Right atrium auricular region (tissue), 2 donors: ENCODE results near the gene GRAPL. TPM values are rescaled to one million over a fixed set of nuclear protein-coding genes. Genes with fewer than 3 reads are reported as not detected.
"Not testable (repeated sequence)": the region's sequence is repeated elsewhere in the genome, so short reads cannot be mapped to it uniquely, and the experiment has no call there.

ENCODE experiments used
- DNase-seq: peaks from one replicate; pipeline ENCODE4 v3.0.0-alpha.2; 2019; ENCODE audit warnings: low spot score
- H3K27ac ChIP-seq, 2 donors: fragments of 200-600 bp; sonication (generic); 1 replicate in 1 of 2; 2 replicates in 1 of 2; pipeline ENCODE4 v1.5.1; 2016 to 2019
- H3K27me3 ChIP-seq, 2 donors: fragments of 200-600 bp; sonication (generic); one replicate each; pipeline versions ENCODE4 v1.5.1 to v1.6.0; 2017 to 2019
- H3K36me3 ChIP-seq: fragments of 200-600 bp; sonication (generic); one replicate; pipeline ENCODE4 v1.5.1; 2016
- H3K4me1 ChIP-seq, 2 donors: fragments of 200-600 bp; sonication (generic); one replicate each; pipeline versions ENCODE4 v1.5.1 to v1.6.0; 2017 to 2019
- H3K4me3 ChIP-seq, 2 donors: fragments of 200-600 bp; sonication (generic); 1 replicate in 1 of 2; 2 replicates in 1 of 2; pipeline ENCODE4 v1.5.1; 2017 to 2019; ENCODE audit warnings: mild to moderate bottlenecking in 1 of 2, moderate library complexity in 1 of 2
- H3K9me3 ChIP-seq, 2 donors: fragments of 200-600 bp; sonication (generic); one replicate each; pipeline ENCODE4 v1.5.1; 2019
- total RNA-seq, 2 donors: library from RNA; depleted of rRNA; stranded (reverse); fragments of >200 nt; gene quantifications; one replicate each; pipeline ENCODE4 v1.1.0, GENCODE V29; 2016

The GRAPL gene
- total RNA-seq, 2 donors from 2014 or later, result 1.4 TPM; not detected in 1

- peak overlapping the region in 1 of 2 donors; percentile 29 for H3K4me3 ChIP-seq
- not testable (repeated sequence) for DNase-seq, H3K4me1 ChIP-seq, H3K36me3 ChIP-seq, H3K27me3 ChIP-seq, H3K9me3 ChIP-seq, H3K27ac ChIP-seq
These were observed 69.2 kb downstream of the GRAPL start for GRCh38 chr17:19196382-19197204.

DNA sequence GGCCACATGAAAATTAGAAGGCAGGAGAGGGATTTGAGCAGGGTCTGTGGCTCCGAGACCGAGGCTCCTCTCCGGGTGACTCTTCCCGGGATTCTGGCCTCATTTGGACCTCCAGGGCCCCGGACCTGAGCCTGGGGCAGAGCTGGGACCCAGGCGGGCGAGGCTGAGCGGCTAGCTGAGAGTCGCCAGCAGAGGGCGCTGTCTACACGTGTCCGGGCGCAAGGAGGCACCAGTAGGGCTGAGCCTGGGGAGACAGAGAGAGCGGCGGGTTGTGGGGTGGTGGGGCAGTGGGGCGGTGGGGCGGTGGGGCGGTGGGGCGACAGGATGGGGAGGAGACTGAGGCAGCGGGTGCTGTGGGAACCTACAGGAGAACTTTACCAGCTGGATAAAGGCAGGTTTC, 75.1 kb downstream of the GRAPL start:
- not testable (repeated sequence) for H3K4me3 ChIP-seq, H3K27me3 ChIP-seq

DNA sequence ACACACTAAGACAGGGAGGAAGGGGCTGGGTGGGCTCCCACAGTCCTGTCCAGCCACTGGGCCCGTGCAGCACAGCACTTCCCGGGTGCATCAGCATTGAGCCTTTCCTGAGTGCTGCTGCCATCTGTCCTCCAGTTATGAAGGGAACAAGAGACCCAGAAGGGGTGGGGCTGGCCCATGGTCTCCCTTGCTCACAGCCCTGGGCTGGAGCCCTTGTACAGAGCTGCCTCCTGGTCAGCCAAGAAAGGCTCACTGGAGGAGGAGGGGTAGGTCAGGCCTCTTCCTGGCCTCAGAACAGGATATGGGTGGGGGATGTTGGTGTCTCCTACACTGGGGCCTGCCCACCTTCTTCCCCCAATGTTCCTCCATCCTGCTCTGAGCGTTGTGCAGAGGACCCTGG, 76.0 kb downstream of the GRAPL start:
- H3K36me3 ChIP-seq, H3K4me3 ChIP-seq, H3K27me3 ChIP-seq, H3K27ac ChIP-seq, H3K4me1 ChIP-seq, DNase-seq, H3K9me3 ChIP-seq: not testable (repeated sequence)

More for the DNA sequence above, 75.1 kb downstream of the GRAPL start:
- not testable (repeated sequence) for H3K4me1 ChIP-seq, DNase-seq, H3K27ac ChIP-seq, H3K36me3 ChIP-seq, H3K9me3 ChIP-seq

Other genes starting within 250 kb of the GRAPL start
- under 1 TPM in 1 of 2 donors, not detected in 1; 0.16 TPM for gene SLC5A10, start 175.4 kb upstream of the GRAPL start, total RNA-seq
- gene FAM83G, start 122.8 kb upstream of the GRAPL start, total RNA-seq, result 10 to 100 TPM; 14.0 to 50.9 TPM
- 1 to 10 TPM; 2.5 to 5.6 TPM for gene GRAP, start 80.6 kb upstream of the GRAPL start, total RNA-seq
- 10 to 100 TPM; 68.0 to 73.1 TPM for gene EPN2, start 109.8 kb downstream of the GRAPL start, total RNA-seq
- 10 to 100 TPM; 18.7 to 24.6 TPM for gene B9D1, start 235.1 kb downstream of the GRAPL start, total RNA-seq